Progenitor cell of endocrine pancreas (in vitro differentiated cells): ENCODE results near the gene NFAT5. TPM values are rescaled to one million over a fixed set of nuclear protein-coding genes. Genes with fewer than 3 reads are reported as not detected.
"Not testable (repeated sequence)": the region's sequence is repeated elsewhere in the genome, so short reads cannot be mapped to it uniquely, and the experiment has no call there.

Experiments
- DNase-seq: peaks from one replicate; pipeline ENCODE4 v3.0.0; 2021; ENCODE audit warnings: low spot score; ENCODE audit not compliant: unreplicated experiment
- H3K27ac Mint-ChIP-seq: 2 replicates; pipeline ENCODE4 v1.8.0; 2021; ENCODE audit warnings: mild to moderate bottlenecking, moderate library complexity, mixed read lengths
- H3K27me3 Mint-ChIP-seq: 2 replicates; pipeline ENCODE4 v1.8.0; 2021; ENCODE audit warnings: mixed read lengths
- H3K36me3 Mint-ChIP-seq: 2 replicates; pipeline ENCODE4 v1.8.0; 2022; ENCODE audit warnings: mixed read lengths; ENCODE audit not compliant: insufficient read depth
- H3K4me1 Mint-ChIP-seq: 2 replicates; pipeline ENCODE4 v1.8.0; 2021; ENCODE audit warnings: low read depth, mixed read lengths
- H3K4me3 Mint-ChIP-seq: 2 replicates; pipeline ENCODE4 v1.8.0; 2021; ENCODE audit warnings: low read depth, mild to moderate bottlenecking, moderate library complexity, mixed read lengths
- H3K9me3 Mint-ChIP-seq: 2 replicates; pipeline ENCODE4 v1.8.0; 2021; ENCODE audit warnings: low read depth, mixed read lengths
- total RNA-seq: library from RNA; stranded (reverse); gene quantifications from 2 replicates; pipeline ENCODE4 v1.2.1, GENCODE V29; 2021
- TF ChIP-seq, protein P1 (sequence below): fragments of 200-600 bp; sonication (generic); IDR thresholded peaks from one replicate; pipeline ENCODE4 v1.5.0; 2021; ENCODE audit warnings: antibody characterized with exemption, mild to moderate bottlenecking; ENCODE audit not compliant: unreplicated experiment

Gene NFAT5
- total RNA-seq, 1 donor from 2014 or later = 41.2 TPM

DNA sequence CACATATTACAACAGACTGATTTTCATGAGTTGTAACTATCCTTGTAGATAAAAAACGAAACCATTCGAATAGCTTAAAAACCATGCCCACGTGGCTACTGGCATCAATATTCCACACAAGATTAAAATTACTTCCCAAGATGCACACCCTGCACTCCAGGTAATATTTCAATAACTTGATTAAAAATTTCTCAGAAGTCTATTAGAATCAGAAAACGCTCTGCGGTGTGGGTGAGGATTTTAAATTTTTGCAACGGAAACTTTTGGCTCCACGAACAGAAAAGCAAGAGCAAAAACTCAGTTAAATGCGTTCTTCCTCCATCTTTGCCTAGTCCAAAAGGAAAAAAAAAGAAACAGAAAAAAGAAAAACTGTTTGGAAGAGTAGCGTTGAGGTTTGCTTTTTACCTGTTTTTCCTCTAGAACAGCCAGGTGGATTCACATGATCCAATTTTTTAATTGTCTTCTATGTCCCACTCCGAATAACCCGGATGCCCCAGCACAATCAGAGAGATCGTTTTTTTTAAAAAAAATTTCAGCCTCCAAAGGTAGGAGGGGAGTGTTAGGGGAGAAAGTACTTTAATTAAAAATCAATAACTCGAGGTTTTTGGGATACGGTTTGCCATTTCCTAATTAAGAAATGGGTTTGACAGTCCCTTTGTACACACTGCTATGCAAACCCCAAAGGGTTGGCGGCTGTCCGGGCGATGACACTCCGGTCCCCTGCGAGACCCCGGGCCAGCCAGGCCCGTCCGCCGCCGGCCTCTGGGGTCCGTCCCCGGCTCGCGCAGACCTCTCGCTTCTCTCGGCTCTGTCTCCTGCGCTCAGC, 708 bp upstream of the NFAT5 start:
- Mint-ChIP-seq H3K27me3 (no peaks in the 10 kb centered on the region), H3K4me1 (peaks cover 26% of the 10 kb centered on the region), H3K9me3 (no peaks in the 10 kb centered on the region), H3K4me3 (peak overlapping the region; percentile 77), H3K36me3 (no peaks in the 10 kb centered on the region), H3K27ac (peak overlapping the region; percentile 96)
- DNase-seq = no peak
- TF ChIP-seq, protein P1, sequence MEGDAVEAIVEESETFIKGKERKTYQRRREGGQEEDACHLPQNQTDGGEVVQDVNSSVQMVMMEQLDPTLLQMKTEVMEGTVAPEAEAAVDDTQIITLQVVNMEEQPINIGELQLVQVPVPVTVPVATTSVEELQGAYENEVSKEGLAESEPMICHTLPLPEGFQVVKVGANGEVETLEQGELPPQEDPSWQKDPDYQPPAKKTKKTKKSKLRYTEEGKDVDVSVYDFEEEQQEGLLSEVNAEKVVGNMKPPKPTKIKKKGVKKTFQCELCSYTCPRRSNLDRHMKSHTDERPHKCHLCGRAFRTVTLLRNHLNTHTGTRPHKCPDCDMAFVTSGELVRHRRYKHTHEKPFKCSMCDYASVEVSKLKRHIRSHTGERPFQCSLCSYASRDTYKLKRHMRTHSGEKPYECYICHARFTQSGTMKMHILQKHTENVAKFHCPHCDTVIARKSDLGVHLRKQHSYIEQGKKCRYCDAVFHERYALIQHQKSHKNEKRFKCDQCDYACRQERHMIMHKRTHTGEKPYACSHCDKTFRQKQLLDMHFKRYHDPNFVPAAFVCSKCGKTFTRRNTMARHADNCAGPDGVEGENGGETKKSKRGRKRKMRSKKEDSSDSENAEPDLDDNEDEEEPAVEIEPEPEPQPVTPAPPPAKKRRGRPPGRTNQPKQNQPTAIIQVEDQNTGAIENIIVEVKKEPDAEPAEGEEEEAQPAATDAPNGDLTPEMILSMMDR = no peak

DNA sequence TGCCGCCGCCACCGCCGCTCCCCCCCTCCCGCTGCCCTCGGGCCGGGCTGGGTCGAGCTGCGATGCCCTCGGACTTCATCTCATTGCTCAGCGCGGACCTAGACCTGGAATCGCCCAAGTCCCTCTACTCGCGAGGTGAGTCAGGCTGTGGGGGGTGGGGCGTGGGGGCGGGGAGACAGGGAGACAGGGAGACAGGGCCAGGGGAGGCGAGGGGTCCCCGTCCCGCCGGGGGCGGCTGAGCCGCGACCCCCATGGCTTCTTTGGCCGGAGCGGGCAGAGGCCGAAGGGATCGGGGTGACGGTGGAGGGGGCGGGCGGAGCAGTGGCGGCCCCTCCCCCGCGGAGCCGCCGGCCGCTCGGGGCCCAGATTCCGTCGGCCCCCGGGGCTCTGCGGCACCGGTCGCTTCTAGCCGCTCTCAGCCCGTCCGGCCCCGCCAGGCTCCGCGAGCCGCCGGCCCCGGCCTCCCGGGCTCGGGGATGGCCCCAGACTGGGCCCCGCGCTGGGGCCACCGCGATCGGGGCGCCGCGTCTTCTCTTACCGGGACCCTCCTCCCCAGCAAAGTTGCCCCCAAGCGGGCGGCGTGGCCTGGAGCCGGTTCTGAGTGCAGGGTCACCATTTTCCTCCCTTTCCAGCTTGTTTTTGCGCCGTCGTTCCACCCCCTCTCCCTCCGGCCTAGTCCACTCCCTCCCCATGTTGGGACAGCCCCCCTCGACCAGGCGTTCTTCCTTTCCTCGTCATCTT, 644 bp downstream of the NFAT5 start:
- DNase-seq = peak; percentile 37
- H3K27me3 Mint-ChIP-seq = no peaks in the 10 kb centered on the region
- H3K4me3 Mint-ChIP-seq = peak overlapping the region; percentile 90
- TF ChIP-seq, protein P1 = no peak
- peaks cover 26% of the 10 kb centered on the region for H3K4me1 Mint-ChIP-seq
- H3K27ac Mint-ChIP-seq = peak overlapping the region; percentile 98
- no peaks in the 10 kb centered on the region for H3K36me3 Mint-ChIP-seq
- no peaks in the 10 kb centered on the region for H3K9me3 Mint-ChIP-seq

DNA sequence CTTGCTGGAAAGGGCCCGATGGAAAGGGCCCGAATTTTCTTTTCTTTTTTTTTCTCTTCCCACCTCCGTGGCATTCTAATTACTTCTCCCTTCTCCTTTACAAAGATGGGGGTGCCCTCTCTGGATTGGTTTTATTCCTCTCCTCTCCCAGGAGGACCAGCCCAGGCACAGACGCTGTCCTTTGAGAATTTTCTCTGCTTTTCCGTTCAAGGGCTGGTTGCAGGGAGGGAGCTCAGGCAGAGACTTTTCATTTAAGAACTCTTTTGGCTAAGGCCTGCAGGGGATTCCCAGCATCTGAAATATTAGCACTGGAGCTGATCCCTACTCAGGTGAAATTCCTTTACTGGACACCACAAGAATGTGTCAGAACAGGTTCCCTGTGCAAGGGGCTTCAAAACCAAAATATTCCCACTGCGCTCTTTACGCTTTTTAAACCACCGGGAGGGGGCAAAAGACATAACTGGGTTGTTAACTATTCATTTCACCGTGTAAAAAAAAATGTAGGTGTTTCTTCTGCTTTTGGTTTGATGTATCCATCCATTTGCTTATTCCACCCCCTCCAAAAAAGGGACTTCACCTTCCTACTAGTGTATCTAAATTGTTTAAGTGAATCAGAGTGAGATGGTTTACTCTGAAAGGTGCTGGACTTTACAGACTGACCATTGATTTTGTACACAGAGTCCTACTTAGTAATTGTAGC, 1.4 kb downstream of the NFAT5 start:
- DNase-seq = no peak
- Mint-ChIP-seq H3K4me3 (peak overlapping the region; percentile 90), H3K27ac (peak overlapping the region; percentile 98), H3K4me1 (peaks cover 24% of the 10 kb centered on the region), H3K9me3 (no peaks in the 10 kb centered on the region), H3K36me3 (no peaks in the 10 kb centered on the region), H3K27me3 (no peaks in the 10 kb centered on the region)
- TF ChIP-seq, protein P1 = peak; percentile 41

DNA sequence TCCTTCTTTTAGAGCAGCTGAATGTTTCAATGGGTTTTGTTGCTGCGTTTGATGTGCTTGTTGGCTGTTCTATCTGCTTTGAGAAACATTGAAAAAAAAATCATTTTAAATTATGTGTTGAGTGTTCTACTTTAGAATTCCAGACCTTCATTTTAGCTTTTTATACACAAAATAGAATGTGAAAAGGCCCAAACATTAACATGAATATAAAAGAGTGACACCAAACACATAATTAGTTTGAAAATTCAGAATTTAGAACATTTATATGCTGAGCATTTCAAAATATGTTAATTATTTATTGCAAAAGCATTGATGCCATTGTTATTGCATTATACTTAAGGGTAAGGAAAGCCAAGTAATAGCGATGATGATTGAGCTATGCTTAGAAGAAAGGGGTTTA, 2.9 kb downstream of the NFAT5 start:
- Mint-ChIP-seq H3K9me3 (no peaks in the 10 kb centered on the region), H3K27me3 (no peaks in the 10 kb centered on the region), H3K27ac (no peak overlapping the region), H3K4me1 (peaks cover 20% of the 10 kb centered on the region), H3K4me3 (peak overlapping the region; percentile 26), H3K36me3 (no peaks in the 10 kb centered on the region)
- TF ChIP-seq, protein P1 = no peak
- no peak for DNase-seq

DNA sequence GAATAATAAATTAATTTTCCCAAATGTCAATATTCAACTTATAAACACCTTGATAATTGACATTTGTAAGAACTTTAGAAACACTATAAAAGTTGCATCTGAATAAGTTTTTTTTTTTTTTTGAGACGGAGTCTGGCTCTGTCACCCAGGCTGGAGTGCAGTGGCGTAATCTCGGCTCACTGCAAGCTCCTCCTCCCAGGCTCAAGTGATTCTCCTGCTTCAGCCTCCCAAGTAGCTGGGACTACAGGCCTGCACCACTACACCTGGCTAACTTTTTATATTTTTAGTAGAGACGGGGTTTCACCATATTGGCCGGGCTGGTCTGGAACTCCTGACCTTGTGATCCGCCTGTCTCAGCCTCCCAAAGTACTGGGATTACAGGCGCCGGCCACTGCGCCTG, 13.0 kb downstream of the NFAT5 start:
- not testable (repeated sequence) for H3K9me3 Mint-ChIP-seq, H3K4me1 Mint-ChIP-seq
- H3K36me3 Mint-ChIP-seq = peaks cover 10% of the 10 kb centered on the region

More for the DNA sequence above, 13.0 kb downstream of the NFAT5 start:
- not testable (repeated sequence) for H3K4me3 Mint-ChIP-seq, H3K27ac Mint-ChIP-seq, DNase-seq, H3K27me3 Mint-ChIP-seq
